ENCODE measurements around the gene TRIM26.
"Not testable (repeated sequence)": the region's sequence is repeated elsewhere in the genome, so short reads cannot be mapped to it uniquely, and the experiment has no call there.

TRIM26 gene

DNA sequence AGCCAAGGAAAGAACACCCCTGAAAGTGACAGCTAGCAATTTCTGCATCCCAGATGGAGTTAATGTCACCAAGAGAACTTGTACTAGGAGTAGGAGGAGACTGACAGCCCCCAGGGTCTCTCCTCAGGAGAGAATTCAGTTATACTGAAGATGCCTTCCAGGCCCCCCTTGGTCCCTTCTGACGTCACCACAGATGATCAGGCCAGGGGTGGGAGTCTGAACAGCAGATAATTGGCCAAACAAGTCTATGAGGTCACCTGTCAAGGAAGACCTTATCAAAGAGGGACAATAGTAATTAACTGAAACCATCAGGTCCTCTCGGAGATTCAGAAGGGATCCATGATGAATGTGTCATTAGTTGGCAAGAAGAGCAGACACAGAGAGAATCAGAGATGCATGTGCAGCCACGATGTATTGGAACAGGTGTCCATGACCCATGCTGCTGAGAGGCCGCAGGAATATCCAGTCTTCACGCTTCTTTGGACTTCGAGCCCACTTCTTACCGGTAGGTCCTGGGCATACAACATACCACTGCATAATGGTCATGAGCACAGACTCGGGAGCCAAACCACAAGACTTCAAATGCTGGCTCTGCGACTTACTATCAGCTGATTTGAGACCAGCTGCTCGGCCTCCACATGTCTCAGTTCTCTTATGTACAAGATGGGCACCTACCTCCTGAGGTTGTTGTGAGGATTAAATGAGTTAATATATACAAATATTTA is 62.4 kb downstream of the TRIM26 start:
- no peak overlapping the region for H3K4me3 ChIP-seq
- no peak overlapping the region for H3K27ac ChIP-seq
- H3K36me3 ChIP-seq (ENCODE audit: insufficient read depth, low read length), result no peaks in the 10 kb centered on the region
- H3K9me3 ChIP-seq (ENCODE audit: low read depth, low read length), result no peaks in the 10 kb centered on the region
- no peak for TF ChIP-seq EZH2 (IDR thresholded peaks at IDR 0.05)
- no peak for TF ChIP-seq FOXP2 (optimal IDR thresholded peaks at IDR 0.05; ENCODE audit: control extremely low read depth, extremely low read length, insufficient read depth)
- TF ChIP-seq POLR2AphosphoS5 (IDR thresholded peaks at IDR 0.05; ENCODE audit: borderline replicate concordance, low read depth, low read length), result no peak
- H3K9ac ChIP-seq (ENCODE audit: insufficient read length), result no peak overlapping the region
- DNase-seq (ENCODE audit: low read depth, low spot score), result no peak

DNA sequence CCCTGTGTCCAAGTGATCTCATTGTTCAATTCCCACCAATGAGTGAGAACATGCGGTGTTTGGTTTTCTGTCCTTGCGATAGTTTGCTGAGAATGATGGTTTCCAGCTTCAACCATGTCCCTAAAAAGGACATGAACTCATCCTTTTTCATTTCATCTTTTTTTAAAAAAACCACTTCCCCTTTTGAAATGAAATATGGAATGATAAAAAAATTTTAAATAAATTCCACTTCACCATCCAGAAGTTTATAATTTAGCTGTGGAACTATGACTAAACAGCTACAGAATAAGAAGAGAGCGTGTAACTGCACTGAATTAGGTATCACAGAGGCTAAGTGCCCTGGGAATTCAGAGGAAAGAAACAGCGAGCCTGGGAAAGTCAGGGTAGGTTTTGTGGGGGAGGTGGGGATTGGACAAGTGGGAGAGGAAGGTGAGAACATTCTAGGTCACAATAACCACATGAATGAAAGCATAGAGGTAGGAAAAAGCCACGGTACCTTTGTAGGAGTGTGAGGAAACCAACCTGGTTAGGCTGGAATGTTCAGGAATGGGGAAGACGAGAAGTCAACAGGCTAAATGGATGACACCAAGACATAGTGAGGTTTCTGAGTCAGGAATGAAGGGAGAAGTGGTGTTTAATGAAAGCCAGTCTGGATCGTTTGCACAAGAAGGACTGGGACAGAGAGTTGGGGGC is 63.2 kb downstream of the TRIM26 start:
- H3K9ac ChIP-seq (ENCODE audit: insufficient read length), result no peak overlapping the region
- no peaks in the 10 kb centered on the region for H3K9me3 ChIP-seq (ENCODE audit: low read depth, low read length)
- no peak for DNase-seq (ENCODE audit: low read depth, low spot score)
- no peaks in the 10 kb centered on the region for H3K36me3 ChIP-seq (ENCODE audit: insufficient read depth, low read length)
- TF ChIP-seq EZH2 (IDR thresholded peaks at IDR 0.05) (no peak), POLR2AphosphoS5 (IDR thresholded peaks at IDR 0.05; ENCODE audit: borderline replicate concordance, low read depth, low read length) (no peak)
- no peak overlapping the region for H3K4me3 ChIP-seq
- H3K27ac ChIP-seq, result no peak overlapping the region

DNA sequence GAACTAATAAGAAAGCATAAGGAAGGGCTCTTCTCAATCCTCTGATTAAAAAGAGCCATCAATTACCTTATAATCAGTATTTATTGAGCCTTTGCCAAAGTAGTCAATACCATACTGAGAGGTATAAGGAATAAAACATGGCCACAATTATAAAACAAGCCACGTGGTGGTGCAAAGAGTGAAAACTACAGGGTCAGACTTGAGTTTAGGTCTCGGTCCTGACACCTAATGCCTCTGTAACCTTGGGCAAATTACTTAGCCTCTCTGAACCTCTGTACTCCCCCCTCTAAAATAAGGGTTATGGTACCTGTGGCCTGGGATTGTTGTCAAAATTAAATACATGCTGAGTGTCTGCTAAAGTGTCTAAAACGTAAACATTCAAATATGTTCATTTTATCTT is 64.0 kb downstream of the TRIM26 start:
- no peaks in the 10 kb centered on the region for H3K9me3 ChIP-seq (ENCODE audit: low read depth, low read length)
- no peak for DNase-seq (ENCODE audit: low read depth, low spot score)
- H3K9ac ChIP-seq (ENCODE audit: insufficient read length), result no peak overlapping the region
- H3K4me3 ChIP-seq, result no peak overlapping the region
- H3K36me3 ChIP-seq (ENCODE audit: insufficient read depth, low read length), result no peaks in the 10 kb centered on the region
- no peak overlapping the region for H3K27ac ChIP-seq
- TF ChIP-seq FOXP2 (optimal IDR thresholded peaks at IDR 0.05; ENCODE audit: control extremely low read depth, extremely low read length, insufficient read depth) (no peak), POLR2AphosphoS5 (IDR thresholded peaks at IDR 0.05; ENCODE audit: borderline replicate concordance, low read depth, low read length) (no peak), EZH2 (IDR thresholded peaks at IDR 0.05) (no peak)

DNA sequence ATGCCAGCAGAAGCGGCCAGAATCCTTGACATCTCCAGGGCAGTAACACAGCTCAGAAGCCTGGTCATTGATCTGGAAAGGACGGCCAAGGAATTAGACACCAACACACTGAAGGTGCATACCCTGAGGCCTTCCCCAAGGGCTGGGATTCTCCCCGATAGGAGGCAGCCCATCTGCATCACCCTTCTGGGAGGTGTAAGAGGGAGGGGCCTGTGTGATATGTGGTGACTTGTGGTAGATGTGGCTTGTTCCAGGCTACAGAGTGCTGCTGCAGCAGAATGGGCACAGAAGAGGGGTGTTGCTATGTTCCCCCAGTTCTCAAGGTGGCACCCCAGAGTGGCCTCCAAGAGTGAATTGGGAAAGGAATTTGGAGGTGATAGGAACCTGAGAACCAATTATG is 66.1 kb downstream of the TRIM26 start:
- H3K9ac ChIP-seq (ENCODE audit: insufficient read length), result no peak overlapping the region
- H3K36me3 ChIP-seq (ENCODE audit: insufficient read depth, low read length), result no peaks in the 10 kb centered on the region
- no peak for TF ChIP-seq EZH2 (IDR thresholded peaks at IDR 0.05)
- TF ChIP-seq POLR2AphosphoS5 (IDR thresholded peaks at IDR 0.05; ENCODE audit: borderline replicate concordance, low read depth, low read length), result no peak
- TF ChIP-seq FOXP2 (optimal IDR thresholded peaks at IDR 0.05; ENCODE audit: control extremely low read depth, extremely low read length, insufficient read depth), result no peak
- H3K4me3 ChIP-seq, result no peak overlapping the region
- H3K9me3 ChIP-seq (ENCODE audit: low read depth, low read length), result no peaks in the 10 kb centered on the region
- no peak overlapping the region for H3K27ac ChIP-seq
- no peak for DNase-seq (ENCODE audit: low read depth, low spot score)

DNA sequence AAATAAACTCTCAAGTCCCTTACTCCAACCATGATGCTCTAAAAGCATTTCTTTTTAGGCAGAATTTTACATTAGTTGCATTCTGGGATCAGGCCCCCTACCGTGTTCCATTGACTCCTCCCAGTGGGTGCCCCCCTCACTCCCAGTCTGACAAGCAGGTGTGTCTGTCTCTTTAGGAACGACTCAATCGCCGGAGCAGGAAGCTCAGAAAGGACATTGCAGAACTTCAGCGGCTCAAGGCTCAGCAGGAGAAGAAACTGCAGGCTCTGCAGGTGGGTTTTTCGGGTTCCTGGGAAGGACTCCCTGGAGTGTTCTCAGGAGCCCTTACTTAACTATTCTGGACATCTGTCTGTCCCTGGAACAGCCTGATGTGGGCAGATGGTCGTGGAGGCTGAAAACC is 67.4 kb downstream of the TRIM26 start:
- no peak overlapping the region for H3K4me3 ChIP-seq
- H3K36me3 ChIP-seq (ENCODE audit: insufficient read depth, low read length), result no peaks in the 10 kb centered on the region
- no peak for DNase-seq (ENCODE audit: low read depth, low spot score)
- H3K27ac ChIP-seq, result no peak overlapping the region
- H3K9me3 ChIP-seq (ENCODE audit: low read depth, low read length), result no peaks in the 10 kb centered on the region
- H3K9ac ChIP-seq (ENCODE audit: insufficient read length), result no peak overlapping the region
- TF ChIP-seq POLR2AphosphoS5 (IDR thresholded peaks at IDR 0.05; ENCODE audit: borderline replicate concordance, low read depth, low read length) (no peak), FOXP2 (optimal IDR thresholded peaks at IDR 0.05; ENCODE audit: control extremely low read depth, extremely low read length, insufficient read depth) (no peak), EZH2 (IDR thresholded peaks at IDR 0.05) (no peak)

DNA sequence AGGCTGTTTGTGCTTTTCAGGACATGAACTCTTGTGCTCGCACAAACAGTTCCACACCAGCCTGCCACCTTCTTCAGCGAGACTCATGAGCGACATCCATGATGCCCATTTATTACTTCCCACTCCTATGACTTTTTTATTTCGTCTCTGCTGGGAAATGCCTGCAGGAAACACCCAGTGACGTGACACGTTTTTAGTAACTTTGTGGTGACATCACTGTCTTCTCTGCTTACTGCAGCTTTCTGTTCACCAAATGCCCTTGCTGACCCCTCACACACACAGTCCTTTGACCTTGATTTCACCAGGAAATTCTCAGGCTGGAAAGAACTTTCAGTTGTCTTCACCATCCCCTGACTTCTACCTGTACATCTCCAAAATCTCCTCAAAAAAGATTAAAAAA is 68.4 kb downstream of the TRIM26 start:
- H3K4me3 ChIP-seq, result no peak overlapping the region
- no peak for TF ChIP-seq EZH2 (IDR thresholded peaks at IDR 0.05)
- TF ChIP-seq POLR2AphosphoS5 (IDR thresholded peaks at IDR 0.05; ENCODE audit: borderline replicate concordance, low read depth, low read length), result no peak
- no peak for TF ChIP-seq FOXP2 (optimal IDR thresholded peaks at IDR 0.05; ENCODE audit: control extremely low read depth, extremely low read length, insufficient read depth)
- no peaks in the 10 kb centered on the region for H3K9me3 ChIP-seq (ENCODE audit: low read depth, low read length)
- DNase-seq (ENCODE audit: low read depth, low spot score), result no peak
- H3K36me3 ChIP-seq (ENCODE audit: insufficient read depth, low read length), result no peaks in the 10 kb centered on the region
- no peak overlapping the region for H3K9ac ChIP-seq (ENCODE audit: insufficient read length)
- H3K27ac ChIP-seq, result no peak overlapping the region

DNA sequence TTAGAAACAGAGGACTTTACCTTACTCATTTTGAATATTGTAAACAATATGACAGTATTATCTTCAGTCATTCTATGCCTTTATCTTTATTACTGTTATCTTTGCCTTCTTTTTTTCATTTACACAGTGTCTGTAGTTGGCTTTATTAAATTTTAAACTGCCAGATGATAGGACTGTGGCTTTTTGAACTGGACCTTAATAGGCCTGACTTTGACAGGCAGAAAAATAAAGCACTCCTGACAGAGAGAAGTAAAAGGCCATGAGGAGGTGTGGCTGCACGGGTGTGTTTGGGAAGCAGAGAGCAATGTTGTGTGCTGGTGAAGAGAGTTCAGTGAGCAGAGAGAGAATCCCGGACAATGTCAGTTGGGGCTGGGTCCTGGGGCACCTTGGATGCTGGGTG is 69.4 kb downstream of the TRIM26 start:
- H3K4me3 ChIP-seq, result no peak overlapping the region
- TF ChIP-seq FOXP2 (optimal IDR thresholded peaks at IDR 0.05; ENCODE audit: control extremely low read depth, extremely low read length, insufficient read depth), result no peak
- no peak for TF ChIP-seq POLR2AphosphoS5 (IDR thresholded peaks at IDR 0.05; ENCODE audit: borderline replicate concordance, low read depth, low read length)
- H3K9me3 ChIP-seq (ENCODE audit: low read depth, low read length), result no peaks in the 10 kb centered on the region
- no peak overlapping the region for H3K27ac ChIP-seq
- DNase-seq (ENCODE audit: low read depth, low spot score), result no peak
- no peak overlapping the region for H3K9ac ChIP-seq (ENCODE audit: insufficient read length)
- no peaks in the 10 kb centered on the region for H3K36me3 ChIP-seq (ENCODE audit: insufficient read depth, low read length)

DNA sequence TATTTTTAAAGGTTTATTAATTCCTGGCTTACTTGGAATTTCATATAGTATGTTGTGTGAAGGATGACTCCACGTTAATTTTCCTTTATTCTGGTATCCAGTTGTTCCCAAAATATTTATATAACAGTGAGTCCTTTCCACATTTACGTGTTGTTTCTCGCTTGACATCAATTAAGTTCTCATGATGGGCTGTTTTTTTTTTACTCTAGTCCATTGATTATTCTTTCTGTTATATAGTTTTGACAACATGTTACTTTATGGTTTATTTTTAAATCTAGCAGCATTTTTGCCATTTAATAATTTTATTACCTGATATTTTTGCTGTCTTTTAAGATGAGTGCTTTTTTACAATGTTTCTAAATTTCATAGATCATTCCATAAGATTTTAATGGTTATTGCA is 70.5 kb downstream of the TRIM26 start:
- Histone ChIP-seq H3K9ac (ENCODE audit: insufficient read length) (no peak overlapping the region), H3K9me3 (ENCODE audit: low read depth, low read length) (no peaks in the 10 kb centered on the region), H3K4me3 (no peak overlapping the region), H3K36me3 (ENCODE audit: insufficient read depth, low read length) (no peaks in the 10 kb centered on the region), H3K27ac (no peak overlapping the region)
- TF ChIP-seq FOXP2 (optimal IDR thresholded peaks at IDR 0.05; ENCODE audit: control extremely low read depth, extremely low read length, insufficient read depth) (no peak), EZH2 (IDR thresholded peaks at IDR 0.05) (no peak), POLR2AphosphoS5 (IDR thresholded peaks at IDR 0.05; ENCODE audit: borderline replicate concordance, low read depth, low read length) (no peak)
- DNase-seq (ENCODE audit: low read depth, low spot score), result no peak

DNA sequence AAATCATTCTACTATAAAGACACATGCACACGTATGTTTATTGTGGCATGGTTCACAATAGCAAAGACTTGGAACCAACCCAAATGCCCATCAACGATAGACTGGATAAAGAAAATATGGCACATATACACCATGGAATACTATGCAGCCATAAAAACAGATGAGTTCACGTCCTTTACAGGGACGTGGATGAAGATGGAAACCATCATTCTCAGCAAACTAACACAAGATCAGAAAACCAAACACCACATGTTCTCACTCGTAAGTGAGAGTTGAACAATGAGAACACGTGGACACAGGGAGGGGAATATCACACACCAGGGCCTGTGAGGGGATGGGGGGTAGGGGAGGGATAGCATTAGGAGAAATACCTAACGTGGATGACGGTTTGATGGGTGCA is 73.0 kb downstream of the TRIM26 start:
- H3K9ac ChIP-seq (ENCODE audit: insufficient read length); H3K27ac ChIP-seq; H3K36me3 ChIP-seq (ENCODE audit: insufficient read depth, low read length); DNase-seq (ENCODE audit: low read depth, low spot score); H3K9me3 ChIP-seq (ENCODE audit: low read depth, low read length); H3K4me3 ChIP-seq: not testable (repeated sequence)
